Measurements from ENCODE around the gene ARTN. TPM values are rescaled to one million over a fixed set of nuclear protein-coding genes. Genes with fewer than 3 reads are reported as not detected.

The ARTN gene
- total and polyA plus RNA-seq, 9 of the 15 experiments (the other 6 are each of a cell fraction or from before 2014, with no cell fraction given), result 0.06 to 0.38 TPM; not detected in 7

DNA sequence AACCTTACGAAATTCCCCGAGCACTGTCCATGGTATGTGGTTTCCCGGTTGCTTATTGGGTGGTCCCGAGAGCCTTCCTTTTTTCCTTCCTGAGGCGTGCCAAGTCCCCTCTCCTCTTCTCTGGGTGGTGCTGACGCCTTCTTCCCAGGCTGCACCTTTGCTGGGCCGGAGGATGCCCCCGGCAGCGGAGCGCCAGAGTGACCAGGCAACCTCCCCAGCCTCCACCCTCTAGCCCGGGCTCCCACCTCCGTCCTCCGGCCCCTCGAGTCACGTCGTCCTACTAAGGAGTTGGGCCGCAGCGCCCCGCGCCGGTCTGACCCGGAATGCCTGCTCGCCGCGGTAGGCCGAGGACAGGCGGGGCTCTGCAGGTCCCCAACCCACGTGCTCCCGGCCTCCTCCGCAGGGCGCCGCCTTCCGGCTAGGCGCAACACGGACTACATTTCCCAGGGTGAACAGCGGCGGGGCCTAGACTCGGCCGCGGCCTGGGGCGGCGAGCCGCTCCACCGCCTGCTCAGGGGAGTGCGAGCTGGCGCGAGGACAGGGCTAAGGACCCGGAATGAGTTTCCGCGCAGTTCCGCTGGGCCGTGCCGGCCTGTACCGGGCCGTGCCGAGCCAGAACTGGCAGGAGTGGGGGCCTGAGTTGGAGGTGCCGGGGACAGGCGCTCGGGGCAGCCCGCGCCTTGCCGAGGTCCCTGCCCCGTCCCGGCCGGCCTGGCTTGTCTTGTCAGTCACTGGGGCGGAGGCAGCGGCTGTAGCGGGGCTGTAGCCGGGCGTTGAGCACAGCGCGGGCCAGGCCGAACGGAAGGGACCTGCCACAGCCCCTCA lies 12.8 kb downstream of the ARTN start, which contains the start of gene IPO13 (continued):
- peak; percentile 85 for TF ChIP-seq GABPA (tag; conservative IDR thresholded peaks at IDR 0.05; ENCODE audit: low read depth)
- TF ChIP-seq ZNF699 (CRISPR knock-in tag; IDR thresholded peaks at IDR 0.05; ENCODE audit: insufficient replicate concordance), result no peak
- no peak for TF ChIP-seq PHTF2 (CRISPR knock-in tag; IDR thresholded peaks at IDR 0.05)
- TF ChIP-seq, protein P1, sequence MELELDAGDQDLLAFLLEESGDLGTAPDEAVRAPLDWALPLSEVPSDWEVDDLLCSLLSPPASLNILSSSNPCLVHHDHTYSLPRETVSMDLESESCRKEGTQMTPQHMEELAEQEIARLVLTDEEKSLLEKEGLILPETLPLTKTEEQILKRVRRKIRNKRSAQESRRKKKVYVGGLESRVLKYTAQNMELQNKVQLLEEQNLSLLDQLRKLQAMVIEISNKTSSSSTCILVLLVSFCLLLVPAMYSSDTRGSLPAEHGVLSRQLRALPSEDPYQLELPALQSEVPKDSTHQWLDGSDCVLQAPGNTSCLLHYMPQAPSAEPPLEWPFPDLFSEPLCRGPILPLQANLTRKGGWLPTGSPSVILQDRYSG (tag; conservative IDR thresholded peaks at IDR 0.05; ENCODE audit: low read depth), result peak; percentile 42; the same call in 1 of the 2 replicates
- no peak; the same call in 1 of the 2 replicates for TF ChIP-seq ADNP (tag; IDR thresholded peaks at IDR 0.05)
- TF ChIP-seq NELFE (IDR thresholded peaks at IDR 0.05; ENCODE audit: insufficient read depth, insufficient read length), result no peak
- TF ChIP-seq, protein P2, sequence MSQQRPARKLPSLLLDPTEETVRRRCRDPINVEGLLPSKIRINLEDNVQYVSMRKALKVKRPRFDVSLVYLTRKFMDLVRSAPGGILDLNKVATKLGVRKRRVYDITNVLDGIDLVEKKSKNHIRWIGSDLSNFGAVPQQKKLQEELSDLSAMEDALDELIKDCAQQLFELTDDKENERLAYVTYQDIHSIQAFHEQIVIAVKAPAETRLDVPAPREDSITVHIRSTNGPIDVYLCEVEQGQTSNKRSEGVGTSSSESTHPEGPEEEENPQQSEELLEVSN (IDR thresholded peaks at IDR 0.05; ENCODE audit: borderline replicate concordance in 1 of 2, extremely low read depth in 1 of 2, insufficient read depth in 1 of 2, insufficient read length in 1 of 2, low read depth in 1 of 2, low read length in 1 of 2, poor library complexity in 1 of 2, severe bottlenecking in 1 of 2), result peak; percentile 87 to 90
- TF ChIP-seq, protein P3, sequence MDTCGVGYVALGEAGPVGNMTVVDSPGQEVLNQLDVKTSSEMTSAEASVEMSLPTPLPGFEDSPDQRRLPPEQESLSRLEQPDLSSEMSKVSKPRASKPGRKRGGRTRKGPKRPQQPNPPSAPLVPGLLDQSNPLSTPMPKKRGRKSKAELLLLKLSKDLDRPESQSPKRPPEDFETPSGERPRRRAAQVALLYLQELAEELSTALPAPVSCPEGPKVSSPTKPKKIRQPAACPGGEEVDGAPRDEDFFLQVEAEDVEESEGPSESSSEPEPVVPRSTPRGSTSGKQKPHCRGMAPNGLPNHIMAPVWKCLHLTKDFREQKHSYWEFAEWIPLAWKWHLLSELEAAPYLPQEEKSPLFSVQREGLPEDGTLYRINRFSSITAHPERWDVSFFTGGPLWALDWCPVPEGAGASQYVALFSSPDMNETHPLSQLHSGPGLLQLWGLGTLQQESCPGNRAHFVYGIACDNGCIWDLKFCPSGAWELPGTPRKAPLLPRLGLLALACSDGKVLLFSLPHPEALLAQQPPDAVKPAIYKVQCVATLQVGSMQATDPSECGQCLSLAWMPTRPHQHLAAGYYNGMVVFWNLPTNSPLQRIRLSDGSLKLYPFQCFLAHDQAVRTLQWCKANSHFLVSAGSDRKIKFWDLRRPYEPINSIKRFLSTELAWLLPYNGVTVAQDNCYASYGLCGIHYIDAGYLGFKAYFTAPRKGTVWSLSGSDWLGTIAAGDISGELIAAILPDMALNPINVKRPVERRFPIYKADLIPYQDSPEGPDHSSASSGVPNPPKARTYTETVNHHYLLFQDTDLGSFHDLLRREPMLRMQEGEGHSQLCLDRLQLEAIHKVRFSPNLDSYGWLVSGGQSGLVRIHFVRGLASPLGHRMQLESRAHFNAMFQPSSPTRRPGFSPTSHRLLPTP (IDR thresholded peaks at IDR 0.05; ENCODE audit: borderline replicate concordance, extremely low read depth, insufficient read length), result no peak
- TF ChIP-seq KDM5B (IDR thresholded peaks at IDR 0.05; ENCODE audit: insufficient replicate concordance, low read depth, low read length), result peak; percentile 89
- no peak for TF ChIP-seq POLR3G (IDR thresholded peaks at IDR 0.05; ENCODE audit: extremely low read depth, insufficient read length, insufficient replicate concordance)
- TF ChIP-seq, protein P4, sequence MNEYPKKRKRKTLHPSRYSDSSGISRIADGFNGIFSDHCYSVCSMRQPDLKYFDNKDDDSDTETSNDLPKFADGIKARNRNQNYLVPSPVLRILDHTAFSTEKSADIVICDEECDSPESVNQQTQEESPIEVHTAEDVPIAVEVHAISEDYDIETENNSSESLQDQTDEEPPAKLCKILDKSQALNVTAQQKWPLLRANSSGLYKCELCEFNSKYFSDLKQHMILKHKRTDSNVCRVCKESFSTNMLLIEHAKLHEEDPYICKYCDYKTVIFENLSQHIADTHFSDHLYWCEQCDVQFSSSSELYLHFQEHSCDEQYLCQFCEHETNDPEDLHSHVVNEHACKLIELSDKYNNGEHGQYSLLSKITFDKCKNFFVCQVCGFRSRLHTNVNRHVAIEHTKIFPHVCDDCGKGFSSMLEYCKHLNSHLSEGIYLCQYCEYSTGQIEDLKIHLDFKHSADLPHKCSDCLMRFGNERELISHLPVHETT (CRISPR knock-in tag; conservative IDR thresholded peaks at IDR 0.05 in 1 of 2, IDR thresholded peaks at IDR 0.05 in 1 of 2), result peak in 1 of 2 experiments; percentile 90; a peak in 2 of 4 replicates
- TF ChIP-seq, protein P5, sequence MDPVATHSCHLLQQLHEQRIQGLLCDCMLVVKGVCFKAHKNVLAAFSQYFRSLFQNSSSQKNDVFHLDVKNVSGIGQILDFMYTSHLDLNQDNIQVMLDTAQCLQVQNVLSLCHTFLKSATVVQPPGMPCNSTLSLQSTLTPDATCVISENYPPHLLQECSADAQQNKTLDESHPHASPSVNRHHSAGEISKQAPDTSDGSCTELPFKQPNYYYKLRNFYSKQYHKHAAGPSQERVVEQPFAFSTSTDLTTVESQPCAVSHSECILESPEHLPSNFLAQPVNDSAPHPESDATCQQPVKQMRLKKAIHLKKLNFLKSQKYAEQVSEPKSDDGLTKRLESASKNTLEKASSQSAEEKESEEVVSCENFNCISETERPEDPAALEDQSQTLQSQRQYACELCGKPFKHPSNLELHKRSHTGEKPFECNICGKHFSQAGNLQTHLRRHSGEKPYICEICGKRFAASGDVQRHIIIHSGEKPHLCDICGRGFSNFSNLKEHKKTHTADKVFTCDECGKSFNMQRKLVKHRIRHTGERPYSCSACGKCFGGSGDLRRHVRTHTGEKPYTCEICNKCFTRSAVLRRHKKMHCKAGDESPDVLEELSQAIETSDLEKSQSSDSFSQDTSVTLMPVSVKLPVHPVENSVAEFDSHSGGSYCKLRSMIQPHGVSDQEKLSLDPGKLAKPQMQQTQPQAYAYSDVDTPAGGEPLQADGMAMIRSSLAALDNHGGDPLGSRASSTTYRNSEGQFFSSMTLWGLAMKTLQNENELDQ (CRISPR knock-in tag; IDR thresholded peaks at IDR 0.05; ENCODE audit: borderline replicate concordance), result no peak
- no peak for TF ChIP-seq SIRT6 (IDR thresholded peaks at IDR 0.05; ENCODE audit: low read depth, low read length)
- TF ChIP-seq, protein P6, sequence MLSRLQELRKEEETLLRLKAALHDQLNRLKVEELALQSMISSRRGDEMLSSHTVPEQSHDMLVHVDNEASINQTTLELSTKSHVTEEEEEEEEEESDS (CRISPR knock-in tag; IDR thresholded peaks at IDR 0.05), result no peak

Data from K562 (cell line).